Upper lobe of left lung (tissue), 6 donors: ENCODE results near the gene ERP29. TPM values are rescaled to one million over a fixed set of nuclear protein-coding genes. Genes with fewer than 3 reads are reported as not detected.

Experiments used
- ATAC-seq, 2 donors: fragments of 200-7000 bp; cut with Tn5 transposase; one replicate each; pipeline ENCODE4 v1.9.1; 2022; ENCODE audit warnings: mild to moderate bottlenecking in 2 of 2, moderate library complexity in 2 of 2; ENCODE audit not compliant: low FRiP score in 2 of 2
- DNase-seq, 2 donors: peaks; one replicate each; pipeline ENCODE4 v3.0.0-alpha.2; 2019 to 2020
- H3K27ac ChIP-seq, 4 donors: fragments of 200-600 bp; sonication (generic); one replicate each; pipeline ENCODE4 v1.5.1; 2016 to 2019
- H3K27me3 ChIP-seq, 4 donors: fragments of 200-600 bp; sonication (generic); one replicate each; pipeline ENCODE4 v1.5.1; 2017 to 2019
- H3K36me3 ChIP-seq, 4 donors: fragments of 200-600 bp; sonication (generic); one replicate each; pipeline ENCODE4 v1.5.1; 2016 to 2019
- H3K4me1 ChIP-seq, 4 donors: fragments of 200-600 bp; sonication (generic); one replicate each; pipeline ENCODE4 v1.5.1; 2018 to 2019
- H3K4me3 ChIP-seq, 4 donors: fragments of 200-600 bp; sonication (generic); one replicate each; pipeline ENCODE4 v1.5.1; 2017 to 2019; ENCODE audit warnings: mild to moderate bottlenecking in 2 of 4, moderate library complexity in 1 of 4
- H3K9me3 ChIP-seq, 4 donors: fragments of 200-600 bp; sonication (generic); one replicate each; pipeline ENCODE4 v1.5.1; 2018 to 2019
- EP300 ChIP-seq, 4 donors: sonication (generic); formaldehyde crosslinking; IDR thresholded peaks; one replicate each; pipeline ENCODE4 v1.5.1; 2017; ENCODE audit warnings: antibody characterized with exemption in 4 of 4, control low read depth in 2 of 4
- POLR2A ChIP-seq, 4 donors: fragments of 450-650 bp; IDR thresholded peaks; one replicate each; pipeline ENCODE4 v1.5.1; 2016 to 2017; ENCODE audit warnings: antibody characterized with exemption in 4 of 4, mild to moderate bottlenecking in 2 of 4
- POLR2AphosphoS5 ChIP-seq, 2 donors: sonication (generic); formaldehyde crosslinking; IDR thresholded peaks; one replicate each; pipeline ENCODE4 v1.5.1; 2017; ENCODE audit warnings: antibody characterized with exemption in 2 of 2
- WGBS, 2 donors: methylation state at CpG; one replicate each; pipeline ENCODE4 v1.1.5; 2017 to 2018; 5-methylcytosine and 5-hydroxymethylcytosine counted together
- total RNA-seq, 6 donors: library from RNA; depleted of rRNA in 4 of 6; stranded (reverse); fragments of >200 nt in 4 of 6; gene quantifications; one replicate each; pipeline versions ENCODE4 v1.1.0 to v1.2.1, GENCODE V29; 2016 to 2021
- TF ChIP-seq, protein P1 (sequence below), 6 experiments: fragments of 450-650 bp in 4 of 6; fragments of 200-600 bp in 2 of 6; sonication (generic) in 2 of 6; IDR thresholded peaks; one replicate each; pipeline ENCODE4 v1.5.1; 2016 to 2019; ENCODE audit warnings: antibody characterized with exemption in 6 of 6
- donor health status: DM: no; HTN: no; CAD: no; lungs with moderate emphysema.
- donor health status: DM: no; HTN: yes; CAD: no; lungs with severe emphysema.

The ERP29 gene
- total RNA-seq, 6 donors from 2014 or later, result 32.5 to 149 (median 72.2) TPM

DNA sequence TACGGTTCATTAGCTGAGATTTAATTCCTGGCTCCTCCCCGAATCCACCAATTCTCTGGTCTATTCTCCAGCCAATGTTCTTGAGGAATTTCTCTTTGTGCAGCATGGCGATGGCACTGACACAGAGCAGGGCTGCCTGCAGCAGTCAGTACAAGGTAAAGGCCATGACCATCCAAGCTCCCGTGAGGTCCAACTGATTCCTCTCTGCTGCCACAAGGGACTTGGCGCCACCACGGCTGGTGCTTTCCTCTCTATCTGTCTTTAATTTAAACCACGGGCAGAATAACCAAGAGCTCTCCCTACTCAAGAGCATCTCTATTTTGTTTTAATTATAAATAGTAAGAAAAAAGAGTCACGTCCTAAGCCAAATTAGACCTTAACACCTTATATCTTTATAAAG, 12.4 kb upstream of the ERP29 start:
- Histone ChIP-seq H3K4me1 (peaks cover 0 to 11% (median 3%) of the 10 kb centered on the region in 4 donors), H3K27me3 (no peaks in the 10 kb centered on the region), H3K27ac (peak overlapping the region in 1 of 4 donors; percentile 32), H3K4me3 (no peak overlapping the region), H3K36me3 (no peaks in the 10 kb centered on the region), H3K9me3 (no peaks in the 10 kb centered on the region)
- 94 to 95% methylated on average over 8 of the region's 8 CpGs for WGBS, 2 donors
- TF ChIP-seq EP300 (IDR thresholded peaks at IDR 0.05) (no peak), POLR2AphosphoS5 (IDR thresholded peaks at IDR 0.05) (no peak), POLR2A (IDR thresholded peaks at IDR 0.05) (no peak)
- TF ChIP-seq, protein P1, sequence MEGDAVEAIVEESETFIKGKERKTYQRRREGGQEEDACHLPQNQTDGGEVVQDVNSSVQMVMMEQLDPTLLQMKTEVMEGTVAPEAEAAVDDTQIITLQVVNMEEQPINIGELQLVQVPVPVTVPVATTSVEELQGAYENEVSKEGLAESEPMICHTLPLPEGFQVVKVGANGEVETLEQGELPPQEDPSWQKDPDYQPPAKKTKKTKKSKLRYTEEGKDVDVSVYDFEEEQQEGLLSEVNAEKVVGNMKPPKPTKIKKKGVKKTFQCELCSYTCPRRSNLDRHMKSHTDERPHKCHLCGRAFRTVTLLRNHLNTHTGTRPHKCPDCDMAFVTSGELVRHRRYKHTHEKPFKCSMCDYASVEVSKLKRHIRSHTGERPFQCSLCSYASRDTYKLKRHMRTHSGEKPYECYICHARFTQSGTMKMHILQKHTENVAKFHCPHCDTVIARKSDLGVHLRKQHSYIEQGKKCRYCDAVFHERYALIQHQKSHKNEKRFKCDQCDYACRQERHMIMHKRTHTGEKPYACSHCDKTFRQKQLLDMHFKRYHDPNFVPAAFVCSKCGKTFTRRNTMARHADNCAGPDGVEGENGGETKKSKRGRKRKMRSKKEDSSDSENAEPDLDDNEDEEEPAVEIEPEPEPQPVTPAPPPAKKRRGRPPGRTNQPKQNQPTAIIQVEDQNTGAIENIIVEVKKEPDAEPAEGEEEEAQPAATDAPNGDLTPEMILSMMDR (IDR thresholded peaks at IDR 0.05), result no peak
- no peak for DNase-seq
- no peak for ATAC-seq

DNA sequence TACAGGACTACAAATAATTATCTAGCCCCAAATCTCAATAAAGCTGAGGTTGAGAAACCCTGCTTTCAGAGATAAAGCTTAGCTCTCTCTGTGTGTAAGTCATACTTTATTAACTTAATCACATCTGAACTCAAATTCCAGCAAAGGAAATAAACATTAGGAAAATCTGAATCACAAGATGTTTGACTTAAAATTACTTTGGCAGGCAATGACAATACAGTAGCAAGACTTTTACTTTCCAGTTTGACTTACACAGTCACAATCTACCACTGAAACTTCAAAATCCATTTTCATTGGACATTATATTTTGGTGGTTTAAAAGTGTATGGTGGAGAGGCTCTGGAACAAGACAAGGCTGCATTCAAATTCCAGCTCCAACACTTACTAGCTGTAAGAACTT, 11.7 kb upstream of the ERP29 start:
- Histone ChIP-seq H3K27me3 (no peaks in the 10 kb centered on the region), H3K4me3 (no peak overlapping the region), H3K9me3 (no peaks in the 10 kb centered on the region), H3K4me1 (peaks cover 0 to 11% (median 3%) of the 10 kb centered on the region in 4 donors), H3K36me3 (no peaks in the 10 kb centered on the region), H3K27ac (peak overlapping the region in 2 of 4 donors; percentile 25 to 32)
- no peak for DNase-seq
- ATAC-seq, result no peak
- TF ChIP-seq POLR2AphosphoS5 (IDR thresholded peaks at IDR 0.05), result no peak
- no peak for TF ChIP-seq EP300 (IDR thresholded peaks at IDR 0.05)
- TF ChIP-seq, protein P1 (IDR thresholded peaks at IDR 0.05), result no peak
- TF ChIP-seq POLR2A (IDR thresholded peaks at IDR 0.05), result no peak

DNA sequence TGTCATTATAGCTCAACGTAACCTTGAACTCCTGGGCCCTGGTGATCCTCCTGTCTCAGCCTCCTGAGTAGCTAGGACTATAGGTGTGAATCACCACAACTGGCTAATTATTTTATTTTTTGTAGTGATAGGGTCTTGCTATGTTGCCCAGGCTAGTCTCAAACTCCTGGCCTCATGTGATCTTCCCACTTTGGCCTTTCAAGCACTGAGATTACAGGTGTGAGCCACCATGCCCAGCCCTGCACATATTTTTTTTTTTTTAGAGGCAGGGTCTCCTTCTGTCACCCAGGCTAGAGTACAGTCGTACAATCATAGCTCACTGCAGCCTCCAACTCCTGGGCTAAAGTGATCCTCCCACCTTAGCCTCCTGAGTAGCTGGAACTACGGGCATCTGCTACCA, 9.2 kb upstream of the ERP29 start:
- Histone ChIP-seq H3K27me3 (no peaks in the 10 kb centered on the region), H3K36me3 (no peaks in the 10 kb centered on the region), H3K4me3 (no peak overlapping the region), H3K27ac (no peak overlapping the region), H3K9me3 (no peaks in the 10 kb centered on the region), H3K4me1 (peaks cover 0 to 20% (median 3%) of the 10 kb centered on the region in 4 donors)
- TF ChIP-seq POLR2AphosphoS5 (IDR thresholded peaks at IDR 0.05) (no peak), EP300 (IDR thresholded peaks at IDR 0.05) (no peak), POLR2A (IDR thresholded peaks at IDR 0.05) (no peak)
- TF ChIP-seq, protein P1 (IDR thresholded peaks at IDR 0.05), result no peak
- 94 to 100% methylated on average over 3 of the region's 3 CpGs for WGBS, 2 donors
- ATAC-seq (no peak), DNase-seq (no peak)

DNA sequence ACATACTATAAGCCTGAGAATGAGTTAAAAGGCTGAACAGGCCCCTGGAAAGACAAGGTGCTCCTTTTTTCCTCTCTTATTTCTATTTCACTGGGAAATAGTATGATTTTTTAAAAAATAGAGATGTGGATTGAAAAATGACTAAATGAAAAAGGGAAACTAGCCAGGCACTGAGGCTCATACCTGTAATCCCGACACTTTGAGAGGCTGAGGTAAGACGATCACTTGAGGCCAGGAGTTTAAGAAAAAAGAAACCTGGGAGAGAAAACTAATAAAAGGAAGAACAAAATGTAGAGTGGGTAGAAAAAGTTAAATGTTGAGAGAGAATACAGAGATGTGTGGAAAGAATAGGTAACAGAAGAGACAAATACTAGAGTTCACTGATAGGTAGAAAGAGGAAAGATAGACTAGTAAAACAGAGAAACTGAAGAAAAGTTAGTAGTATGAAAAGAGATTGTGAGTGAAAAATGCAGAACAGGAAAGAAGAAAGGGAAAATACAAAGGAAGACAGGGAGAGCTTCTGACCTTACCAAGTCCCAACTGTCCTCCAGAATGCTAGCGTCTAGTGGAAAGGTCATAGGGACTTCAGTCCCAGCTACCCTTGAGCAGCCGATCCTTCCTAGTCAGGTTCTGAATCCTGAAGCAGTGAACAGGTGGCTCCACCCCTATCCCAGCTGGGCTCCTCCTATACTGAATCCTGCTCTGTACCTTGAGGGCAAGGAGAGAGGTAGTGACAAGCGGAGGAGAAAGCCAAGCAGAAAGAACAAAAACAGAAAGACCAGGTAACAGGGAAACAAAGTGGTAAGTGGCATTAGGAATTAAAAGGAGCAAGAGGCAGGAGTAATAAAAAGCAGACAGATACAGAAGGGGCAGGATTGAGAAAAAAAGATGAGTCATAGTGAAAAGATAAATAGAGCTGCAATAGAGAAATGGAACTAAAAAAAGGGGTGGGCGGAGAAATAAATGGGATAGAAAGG, 7.5 kb upstream of the ERP29 start:
- DNase-seq (peak in 1 of 2 donors; percentile 85), ATAC-seq (peak; percentile 61 to 88)
- H3K4me3 ChIP-seq, result peak overlapping the region; percentile 10 to 41 (median 23)

More for the DNA sequence above, 7.5 kb upstream of the ERP29 start:
- Histone ChIP-seq H3K27me3 (no peaks in the 10 kb centered on the region), H3K27ac (peak overlapping the region; percentile 13 to 73 (median 40)), H3K4me1 (peaks cover 0 to 20% (median 4%) of the 10 kb centered on the region in 4 donors), H3K36me3 (no peaks in the 10 kb centered on the region), H3K9me3 (no peaks in the 10 kb centered on the region)
- WGBS, 2 donors, result 69 to 70% methylated on average over 6 of the region's 6 CpGs
- peak in 1 of 4 donors; percentile 70 for TF ChIP-seq POLR2A (IDR thresholded peaks at IDR 0.05)
- TF ChIP-seq EP300 (IDR thresholded peaks at IDR 0.05), result no peak
- TF ChIP-seq POLR2AphosphoS5 (IDR thresholded peaks at IDR 0.05), result peak in 1 of 2 donors; percentile 50
- TF ChIP-seq, protein P1 (IDR thresholded peaks at IDR 0.05), result no peak
